ENCODE data around the gene UBL4A.

DNA sequence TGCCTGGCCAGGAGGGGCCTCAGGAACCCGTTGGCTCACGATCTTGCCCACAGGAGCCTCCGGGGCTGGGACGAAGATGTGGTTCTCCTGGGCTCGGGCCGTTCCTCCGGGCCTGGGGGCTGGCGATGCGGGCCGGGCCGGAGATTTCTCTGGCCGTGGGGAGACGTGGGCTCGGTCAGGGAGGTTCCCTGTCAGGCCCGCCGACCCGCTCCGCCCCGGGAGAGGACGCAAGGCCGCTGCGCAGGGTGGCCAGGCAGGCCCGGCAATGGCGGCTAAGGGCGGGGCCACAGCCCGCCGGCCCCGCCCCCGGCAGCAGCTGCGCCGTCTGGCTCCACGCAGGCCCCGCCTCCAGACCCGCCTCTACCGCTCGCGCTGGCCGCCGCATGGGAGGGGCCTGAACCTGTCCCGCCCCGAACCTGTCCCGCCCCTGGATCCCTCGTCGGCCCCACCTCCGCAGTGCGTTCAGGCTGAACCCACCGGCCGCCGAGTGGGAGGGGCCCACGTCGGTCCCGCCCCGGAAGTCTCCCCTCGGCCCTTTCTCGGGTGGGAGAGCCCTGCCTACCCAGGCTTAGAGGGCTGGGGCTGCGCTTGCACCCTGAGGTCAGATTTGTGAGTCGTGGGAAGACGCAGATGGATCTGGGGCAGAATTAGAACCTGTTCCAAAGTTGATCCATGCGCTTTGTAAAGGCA, 29.7 kb upstream of the UBL4A start, which contains the start of gene FAM3A:
- TF ChIP-seq, protein P1, sequence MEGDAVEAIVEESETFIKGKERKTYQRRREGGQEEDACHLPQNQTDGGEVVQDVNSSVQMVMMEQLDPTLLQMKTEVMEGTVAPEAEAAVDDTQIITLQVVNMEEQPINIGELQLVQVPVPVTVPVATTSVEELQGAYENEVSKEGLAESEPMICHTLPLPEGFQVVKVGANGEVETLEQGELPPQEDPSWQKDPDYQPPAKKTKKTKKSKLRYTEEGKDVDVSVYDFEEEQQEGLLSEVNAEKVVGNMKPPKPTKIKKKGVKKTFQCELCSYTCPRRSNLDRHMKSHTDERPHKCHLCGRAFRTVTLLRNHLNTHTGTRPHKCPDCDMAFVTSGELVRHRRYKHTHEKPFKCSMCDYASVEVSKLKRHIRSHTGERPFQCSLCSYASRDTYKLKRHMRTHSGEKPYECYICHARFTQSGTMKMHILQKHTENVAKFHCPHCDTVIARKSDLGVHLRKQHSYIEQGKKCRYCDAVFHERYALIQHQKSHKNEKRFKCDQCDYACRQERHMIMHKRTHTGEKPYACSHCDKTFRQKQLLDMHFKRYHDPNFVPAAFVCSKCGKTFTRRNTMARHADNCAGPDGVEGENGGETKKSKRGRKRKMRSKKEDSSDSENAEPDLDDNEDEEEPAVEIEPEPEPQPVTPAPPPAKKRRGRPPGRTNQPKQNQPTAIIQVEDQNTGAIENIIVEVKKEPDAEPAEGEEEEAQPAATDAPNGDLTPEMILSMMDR (optimal IDR thresholded peaks at IDR 0.05 in 1 of 3, IDR thresholded peaks at IDR 0.05 in 1 of 3, conservative IDR thresholded peaks at IDR 0.05 in 1 of 3; ENCODE audit: extremely low read depth in 1 of 3, insufficient read depth in 2 of 3, low read length in 3 of 3): no peak
- no peak for TF ChIP-seq EZH2 (IDR thresholded peaks at IDR 0.05; ENCODE audit: low read length)

All from keratinocyte (primary cell).